SK-N-SH (cell line): ENCODE measurements around the gene CD83. TPM values are rescaled to one million over a fixed set of nuclear protein-coding genes. Genes with fewer than 3 reads are reported as not detected.

Experiments
- CTCF ChIA-PET: fragments of 300-600, 350-600 bp; formaldehyde crosslinking; extraction: SDS; loops from one replicate; lab custom pipeline; 2021; lab: Yijun Ruan, JAX
- POLR2A ChIA-PET: fragments of 350-600 bp; sonication (Branson Sonifier 250); formaldehyde crosslinking; extraction: SDS; loops from one replicate; lab custom pipeline; 2020; ENCODE audit warnings: antibody characterized with exemption, inconsistent platforms; lab: Yijun Ruan, JAX
- DNase-seq: peaks from one replicate; pipeline ENCODE4 v3.0.0; 2012
- H2AFZ ChIP-seq: fragments of 200-600 bp; sonication (generic); 2 replicates; pipeline ENCODE4 v1.8.1; 2016; ENCODE audit warnings: antibody characterized with exemption, mild to moderate bottlenecking, low read depth
- H3F3A ChIP-seq: fragments of 200-600 bp; sonication (generic); replicated peaks from 2 replicates; pipeline ENCODE3; 2016; ENCODE audit warnings: antibody characterized with exemption, mild to moderate bottlenecking; ENCODE audit not compliant: insufficient read depth
- H3K27ac ChIP-seq, 2 experiments: fragments of 200-500 bp in 1 of 2; fragments of 200-600 bp in 1 of 2; sonication (Bioruptor generic) in 1 of 2; sonication (generic), shearing (Covaris generic) in 1 of 2; 2 replicates each; pipeline versions ENCODE4 v1.5.1 to v1.6.1; 2014 to 2016; ENCODE audit warnings: low read depth in 2 of 2, inconsistent platforms in 1 of 2, low read length in 1 of 2, mild to moderate bottlenecking in 1 of 2, mixed read lengths in 1 of 2
- H3K27me3 ChIP-seq: fragments of 200-600 bp; sonication (generic), shearing (Covaris generic); 2 replicates; pipeline ENCODE4 v1.6.1; 2016; ENCODE audit warnings: mixed run types; ENCODE audit not compliant: insufficient read depth
- H3K36me3 ChIP-seq, 2 experiments: fragments of 200-500 bp in 1 of 2; fragments of 200-600 bp in 1 of 2; sonication (Bioruptor generic) in 1 of 2; sonication (generic) in 1 of 2; replicated peaks in 1 of 2; 2 replicates each; pipeline versions ENCODE3 to v1.5.1; 2014 to 2016; ENCODE audit warnings: low read length in 1 of 2, mild to moderate bottlenecking in 1 of 2; ENCODE audit not compliant: insufficient read depth in 2 of 2, control insufficient read depth in 1 of 2
- H3K4me1 ChIP-seq, 2 experiments: fragments of 200-500 bp in 1 of 2; fragments of 200-600 bp in 1 of 2; sonication (Bioruptor generic) in 1 of 2; sonication (generic), shearing (Covaris generic) in 1 of 2; 2 replicates each; pipeline versions ENCODE4 v1.5.1 to v1.6.1; 2014 to 2016; ENCODE audit warnings: low read depth in 1 of 2, low read length in 1 of 2, mixed run types in 1 of 2; ENCODE audit not compliant: insufficient read depth in 2 of 2, control insufficient read depth in 1 of 2
- H3K4me2 ChIP-seq: fragments of 200-600 bp; sonication (generic), shearing (Covaris generic); 2 replicates; pipeline ENCODE4 v1.6.1; 2017; ENCODE audit warnings: mixed run types
- H3K4me3 ChIP-seq, 2 experiments: fragments of 200-500 bp in 1 of 2; fragments of 200-600 bp in 1 of 2; sonication (Bioruptor generic) in 1 of 2; sonication (generic), shearing (Covaris generic) in 1 of 2; 2 replicates each; pipeline versions ENCODE4 v1.5.1 to v1.8.1; 2014 to 2016; ENCODE audit warnings: low read depth in 2 of 2, inconsistent platforms in 1 of 2, low read length in 1 of 2, mild to moderate bottlenecking in 1 of 2, mixed read lengths in 1 of 2, moderate library complexity in 1 of 2
- H3K79me2 ChIP-seq: fragments of 200-600 bp; sonication (generic); 2 replicates; pipeline ENCODE4 v1.8.1; 2017; ENCODE audit warnings: mild to moderate bottlenecking; ENCODE audit not compliant: insufficient read depth
- H3K9ac ChIP-seq: fragments of 200-600 bp; sonication (generic); 2 replicates; pipeline ENCODE4 v1.6.1; 2017; ENCODE audit warnings: mixed run types
- H3K9me2 ChIP-seq: fragments of 200-600 bp; sonication (generic); 2 replicates; pipeline ENCODE4 v1.6.1; 2017; ENCODE audit warnings: mixed run types
- H3K9me3 ChIP-seq: fragments of 200-600 bp; sonication (generic); 2 replicates; pipeline ENCODE4 v1.6.1; 2017; ENCODE audit warnings: mixed run types, mild to moderate bottlenecking, moderate library complexity
- H4K20me1 ChIP-seq: fragments of 200-600 bp; sonication (generic); 2 replicates; pipeline ENCODE4 v1.6.1; 2017; ENCODE audit warnings: mild to moderate bottlenecking, mixed run types; ENCODE audit not compliant: insufficient read depth
- ELF1 ChIP-seq: IDR thresholded peaks from 2 replicates; pipeline ENCODE4 v1.4.0; 2012
- FOSL2 ChIP-seq: IDR thresholded peaks from 2 replicates; pipeline ENCODE4 v1.4.0; 2012; ENCODE audit warnings: low read depth, mild to moderate bottlenecking, moderate library complexity, borderline replicate concordance
- GABPA ChIP-seq: IDR thresholded peaks from 2 replicates; pipeline ENCODE4 v1.4.0; 2012; ENCODE audit warnings: low read depth, mild to moderate bottlenecking
- IRF3 ChIP-seq: fragments of 150-350 bp; IDR thresholded peaks from 2 replicates; pipeline ENCODE4 v1.6.1; 2016; ENCODE audit warnings: mild to moderate bottlenecking, low read depth, low read length
- JUND ChIP-seq: IDR thresholded peaks from 2 replicates; pipeline ENCODE4 v1.4.0; 2012
- NRF1 ChIP-seq: IDR thresholded peaks from 2 replicates; pipeline ENCODE4 v1.6.1; 2012; ENCODE audit warnings: low read depth, mild to moderate bottlenecking, low read length
- RXRA ChIP-seq: IDR thresholded peaks from 2 replicates; pipeline ENCODE4 v1.4.0; 2012; ENCODE audit warnings: low read depth, mild to moderate bottlenecking, borderline replicate concordance
- SMC3 ChIP-seq: IDR thresholded peaks from 2 replicates; pipeline ENCODE4 v1.6.1; 2012; ENCODE audit warnings: low read depth, low read length, improper control_type of control experiment
- TAF1 ChIP-seq: IDR thresholded peaks from 2 replicates; pipeline ENCODE4 v1.6.1; 2012; ENCODE audit warnings: low read depth, mild to moderate bottlenecking, low read length, moderate library complexity, borderline replicate concordance
- TEAD4 ChIP-seq: IDR thresholded peaks from 2 replicates; pipeline ENCODE4 v1.4.0; 2012; ENCODE audit warnings: mild to moderate bottlenecking, borderline replicate concordance; ENCODE audit not compliant: insufficient read depth
- WGBS: methylation state at CpG from one replicate; pipeline ENCODE4 v1.1.6; 2017; ENCODE audit warnings: low lambda C conversion rate; 5-methylcytosine and 5-hydroxymethylcytosine counted together
- polyA plus RNA-seq, 3 experiments: library from polyadenylated mRNA; depleted of rRNA; stranded (reverse); fragments of >200 nt; gene quantifications; 2 replicates each; pipeline ENCODE4 v1.2.3, GENCODE V29; 2012

The CD83 gene
- polyA plus RNA-seq, 1 of the 3 experiments (the other 2 are of a cell fraction): 2.0 TPM

GRCh38 chr6:14146506-14147096 lies 29.0 kb downstream of the CD83 start:
- Histone ChIP-seq H3K4me2 (no peak overlapping the region), H3K9ac (no peak overlapping the region), H3K27ac (no peak overlapping the region)
- WGBS: 78% methylated on average over 10 of the region's 10 CpGs
- no peak for TF ChIP-seq TEAD4
- no peak for TF ChIP-seq FOSL2
- TF ChIP-seq, all 33 proteins: peak for 0
- Histone ChIP-seq H3K27me3 (no peaks in the 10 kb centered on the region), H3K9me2 (no peaks in the 10 kb centered on the region), H3K4me3 (no peak overlapping the region), H3F3A (no peaks in the 10 kb centered on the region), H3K36me3 (no peaks in the 10 kb centered on the region), H2AFZ (no peak overlapping the region), H3K9me3 (no peaks in the 10 kb centered on the region), H3K79me2 (no peaks in the 10 kb centered on the region), H4K20me1 (no peaks in the 10 kb centered on the region), H3K4me1 (no peaks in the 10 kb centered on the region; a peak in 2 of 4 replicates)
- DNase-seq: no peak
- ChIA-PET CTCF (interaction anchor here (0.7 to 3.0 kb wide), 4 partner anchors 17 to 238 kb away, joined by 3 to 9 read pairs (median 6); no protein-coding TSS in a partner anchor), POLR2A (no interaction called here)

GRCh38 chr6:14147891-14148290 lies 30.3 kb downstream of the CD83 start:
- H3F3A ChIP-seq: no peaks in the 10 kb centered on the region

GRCh38 chr6:14148471-14148870 lies 30.9 kb downstream of the CD83 start:
- H3K9me2 ChIP-seq: no peaks in the 10 kb centered on the region
- ChIA-PET POLR2A (no interaction called here), CTCF (interaction anchor here (1.0 to 2.0 kb wide), 4 partner anchors 19 to 240 kb away, joined by 4 to 9 read pairs (median 5); no protein-coding TSS in a partner anchor)
- H3K4me3 ChIP-seq: no peak overlapping the region
- WGBS: 65% methylated on average over 3 of the region's 5 CpGs
- H2AFZ ChIP-seq: no peak overlapping the region
- no peak overlapping the region for H3K27ac ChIP-seq
- no peaks in the 10 kb centered on the region for H4K20me1 ChIP-seq
- H3K79me2 ChIP-seq: no peaks in the 10 kb centered on the region
- no peaks in the 10 kb centered on the region for H3K36me3 ChIP-seq
- no peaks in the 10 kb centered on the region; a peak in 1 of 4 replicates for H3K4me1 ChIP-seq
- no peak overlapping the region for H3K9ac ChIP-seq
- H3F3A ChIP-seq: no peaks in the 10 kb centered on the region
- H3K9me3 ChIP-seq: no peaks in the 10 kb centered on the region
- TF ChIP-seq GABPA (no peak), JUND (no peak), TEAD4 (no peak), ELF1 (no peak), RXRA (no peak), SMC3 (no peak), NRF1 (no peak), TAF1 (no peak)
- DNase-seq: no peak
- H3K4me2 ChIP-seq: no peak overlapping the region
- H3K27me3 ChIP-seq: no peaks in the 10 kb centered on the region

More at GRCh38 chr6:14147891-14148290, 30.3 kb downstream of the CD83 start:
- Histone ChIP-seq H3K4me2 (no peak overlapping the region), H3K9me3 (no peaks in the 10 kb centered on the region), H4K20me1 (no peaks in the 10 kb centered on the region), H3K9ac (no peak overlapping the region), H3K27me3 (no peaks in the 10 kb centered on the region), H3K36me3 (no peaks in the 10 kb centered on the region), H3K27ac (no peak overlapping the region), H2AFZ (no peak overlapping the region), H3K9me2 (no peaks in the 10 kb centered on the region), H3K79me2 (no peaks in the 10 kb centered on the region), H3K4me1 (no peaks in the 10 kb centered on the region; a peak in 1 of 4 replicates), H3K4me3 (no peak overlapping the region)
- TF ChIP-seq IRF3: no peak
- POLR2A ChIA-PET: no interaction called here
- WGBS: 67% methylated on average over 7 of the region's 7 CpGs
- DNase-seq: no peak
- CTCF ChIA-PET: interaction anchor here (1.6 to 2.0 kb wide), 2 partner anchors 20 to 239 kb away, joined by 3 to 9 read pairs; no protein-coding TSS in a partner anchor
